ENCODE data around the gene KREMEN2. TPM values are rescaled to one million over a fixed set of nuclear protein-coding genes. Genes with fewer than 3 reads are reported as not detected.

KREMEN2 gene
- total and polyA plus RNA-seq, 2 of the 8 experiments (the other 6 are each of a cell fraction or from before 2014, with no cell fraction given) = 6.6 to 7.0 TPM

DNA sequence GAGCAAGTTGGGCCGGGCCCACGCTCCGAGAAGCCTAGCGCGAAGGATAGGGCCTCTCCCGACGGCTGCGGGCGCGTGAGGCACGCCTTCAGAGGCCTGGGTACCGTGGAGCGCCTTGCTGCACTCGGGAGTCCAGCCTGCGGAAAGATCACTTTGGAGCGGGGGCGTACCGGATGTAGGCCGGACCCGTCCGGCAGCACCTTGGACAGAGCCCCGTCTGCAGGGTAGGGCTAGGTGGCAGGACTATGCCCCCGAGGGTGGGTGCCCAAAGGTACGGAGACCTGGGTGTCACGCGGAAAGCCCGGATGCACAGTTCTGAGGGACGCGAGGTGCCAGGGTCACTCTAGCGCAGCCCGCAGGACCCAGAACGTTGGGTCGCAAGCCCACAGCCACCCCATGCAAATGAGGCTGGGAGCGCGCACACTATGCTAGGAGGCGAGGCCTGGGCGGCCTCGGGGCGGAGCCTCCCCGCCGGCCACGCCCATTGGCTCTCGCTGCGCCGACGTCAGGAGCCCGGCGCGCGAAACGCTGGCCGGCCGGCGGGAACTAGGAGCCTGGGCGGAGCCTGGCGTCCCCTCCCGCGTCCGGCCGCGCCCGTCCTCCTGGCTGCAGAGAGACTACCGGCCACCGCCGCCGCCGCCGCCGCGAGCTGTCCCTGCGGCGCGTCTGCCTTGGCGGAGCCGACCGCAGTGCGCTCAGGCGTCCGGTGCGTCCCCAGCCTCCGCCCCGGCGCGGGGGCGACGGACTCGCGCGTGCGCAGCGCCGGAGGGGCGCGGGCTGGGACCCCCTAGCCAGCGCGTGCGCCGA, 4.9 kb downstream of the KREMEN2 start, which contains the start of gene PAQR4:
PAQR4 (plus strand) TSS at position 611 of the 807 bp plus-strand sequence. CDS start 327 bp downstream, outside the sequence.
- Histone ChIP-seq H3K14ac (ENCODE audit: insufficient read length) (no peak within 1 kb of the TSS), H3K79me1 (ENCODE audit: low read depth, low read length) (peaks cover 9% of the 10 kb centered on the region), H3K23ac (ENCODE audit: insufficient read length) (no peak within 1 kb of the TSS), H3K23me2 (ENCODE audit: low read depth, low read length) (peaks cover 17% of the 10 kb centered on the region), H3K9ac (replicated peaks in 1 of 4; ENCODE audit: extremely low read depth in 1 of 4, low read depth in 3 of 4, low read length in 3 of 4) (peak within 1 kb of the TSS; percentile 61 to 94 (median 78)), H3K4me1 (replicated peaks in 1 of 4; ENCODE audit: control insufficient read depth in 3 of 4, insufficient read depth in 4 of 4, low read length in 3 of 4) (peaks cover 0 to 31% (median 15%) of the 10 kb centered on the region in 4 experiments; a peak in 6 of 7 replicates), H2BK15ac (ENCODE audit: low read length) (no peak within 1 kb of the TSS), H3K4ac (replicated peaks; ENCODE audit: insufficient read length, low read depth, low read length) (peak within 1 kb of the TSS; percentile 74), H2BK20ac (ENCODE audit: low read length) (no peak within 1 kb of the TSS), H3K18ac (ENCODE audit: extremely low read depth, low read length) (peak within 1 kb of the TSS; percentile 38), H2AK5ac (ENCODE audit: low read depth, low read length) (no peak within 1 kb of the TSS), H3K27me3 (replicated peaks in 1 of 4; ENCODE audit: control insufficient read depth in 3 of 4, extremely low read depth in 1 of 4, insufficient read depth in 3 of 4, low read length in 3 of 4) (peaks cover 15 to 32% (median 23%) of the 10 kb centered on the region in 4 experiments; a peak in 6 of 7 replicates), H4K20me1 (replicated peaks in 1 of 2; ENCODE audit: control insufficient read depth in 1 of 2, insufficient read depth in 2 of 2, low read length in 2 of 2) (peaks cover 17 to 26% of the 10 kb centered on the region in 2 experiments), H3K9me3 (ENCODE audit: insufficient read depth in 2 of 2, low read depth in 1 of 2, low read length in 1 of 2) (no peaks in the 10 kb centered on the region), H3K4me3 (ENCODE audit: extremely low read depth in 1 of 4, insufficient read depth in 2 of 4, low read depth in 3 of 4, low read length in 4 of 4) (peak within 1 kb of the TSS; percentile 74 to 94 (median 80)), H4K5ac (ENCODE audit: insufficient read length, low read depth, low read length) (peak within 1 kb of the TSS; percentile 22), H2BK12ac (ENCODE audit: low read depth, low read length) (peak within 1 kb of the TSS; percentile 55; the same call in 1 of the 2 replicates), H2AFZ (ENCODE audit: low read length) (no peak within 1 kb of the TSS), H2BK120ac (replicated peaks; ENCODE audit: low read depth, low read length) (no peak within 1 kb of the TSS), H3K56ac (replicated peaks; ENCODE audit: insufficient read length, low read depth, low read length) (peak within 1 kb of the TSS; percentile 80), H3K27ac (ENCODE audit: low read depth, low read length) (peak within 1 kb of the TSS; percentile 48; the same call in 1 of the 2 replicates), H3K79me2 (ENCODE audit: control insufficient read depth in 1 of 2, insufficient read depth in 2 of 2, low read length in 2 of 2) (peaks cover 0 to 2% of the 10 kb centered on the region in 2 experiments; a peak in 1 of 4 replicates), H3K36me3 (ENCODE audit: control insufficient read depth in 2 of 4, insufficient read depth in 4 of 4, low read length in 3 of 4) (peaks cover 10 to 18% (median 11%) of the 10 kb centered on the region in 4 experiments; a peak in 6 of 8 replicates), H2BK5ac (ENCODE audit: low read depth, low read length) (peak within 1 kb of the TSS; percentile 52; the same call in 1 of the 2 replicates), H4K91ac (replicated peaks; ENCODE audit: insufficient read length, low read length) (peak within 1 kb of the TSS; percentile 62), H3K4me2 (ENCODE audit: insufficient read depth in 1 of 2, low read depth in 2 of 2, low read length in 2 of 2) (peak within 1 kb of the TSS; percentile 81 to 100), H4K8ac (ENCODE audit: extremely low read depth, insufficient read depth, low read length) (peak within 1 kb of the TSS; percentile 87)
- whole genome bisulfite sequencing, 2 experiments (ENCODE audit: extremely low coverage in 1 of 2, insufficient coverage in 1 of 2, insufficient read length in 1 of 2, insufficient replicate concordance in 2 of 2, low coverage in 1 of 2, low lambda C conversion rate in 2 of 2, missing lambda C conversion rate in 1 of 2) = 5% methylated on average over 73 of the region's 98 CpGs; no CpG with 5 or more reads in 1 of the 2 experiments
- DNase-seq (ENCODE audit: low read depth in 1 of 2, low spot score in 2 of 2) (peak in 1 of 2 experiments; percentile 95), FAIRE-seq (no peak)
- ChIA-PET CTCF (ENCODE audit: partially characterized antibody) (interaction anchor here (1.0 to 2.6 kb wide), 12 partner anchors 9 to 63 kb away, joined by 3 to 9 read pairs (median 6); partner anchors contain the start of gene TNFRSF12A), POLR2A (ENCODE audit: partially characterized antibody) (interaction anchor here (0.8 to 25.4 kb wide), 14 partner anchors 9 to 133 kb away, joined by 3 to 455 read pairs (median 4); partner anchors contain the start of genes CLDN6, FLYWCH1, HCFC1R1 and PKMYT1)
- no peak for TF ChIP-seq FOSL1 (IDR thresholded peaks at IDR 0.05; ENCODE audit: insufficient read depth, low read depth, low read length)
- TF ChIP-seq RXRA (IDR thresholded peaks at IDR 0.05; ENCODE audit: insufficient read depth, low read depth, low read length) = no peak
- no peak for TF ChIP-seq RAD21 (IDR thresholded peaks at IDR 0.05 in 1 of 2, conservative IDR thresholded peaks at IDR 0.05 in 1 of 2; ENCODE audit: low read depth in 2 of 2, low read length in 2 of 2)
- no peak for TF ChIP-seq SIRT6 (IDR thresholded peaks at IDR 0.05; ENCODE audit: low read length)
- TF ChIP-seq KDM5A (IDR thresholded peaks at IDR 0.05; ENCODE audit: low read length) = no peak
- TF ChIP-seq SIN3A (conservative IDR thresholded peaks at IDR 0.05 in 1 of 2, IDR thresholded peaks at IDR 0.05 in 1 of 2; ENCODE audit: low read depth in 1 of 2, low read length in 2 of 2) = peak; percentile 87 to 96; a peak in 3 of 4 replicates
- peak; percentile 43 for TF ChIP-seq TAF1 (IDR thresholded peaks at IDR 0.05; ENCODE audit: low read depth, low read length)
- TF ChIP-seq, protein P1, sequence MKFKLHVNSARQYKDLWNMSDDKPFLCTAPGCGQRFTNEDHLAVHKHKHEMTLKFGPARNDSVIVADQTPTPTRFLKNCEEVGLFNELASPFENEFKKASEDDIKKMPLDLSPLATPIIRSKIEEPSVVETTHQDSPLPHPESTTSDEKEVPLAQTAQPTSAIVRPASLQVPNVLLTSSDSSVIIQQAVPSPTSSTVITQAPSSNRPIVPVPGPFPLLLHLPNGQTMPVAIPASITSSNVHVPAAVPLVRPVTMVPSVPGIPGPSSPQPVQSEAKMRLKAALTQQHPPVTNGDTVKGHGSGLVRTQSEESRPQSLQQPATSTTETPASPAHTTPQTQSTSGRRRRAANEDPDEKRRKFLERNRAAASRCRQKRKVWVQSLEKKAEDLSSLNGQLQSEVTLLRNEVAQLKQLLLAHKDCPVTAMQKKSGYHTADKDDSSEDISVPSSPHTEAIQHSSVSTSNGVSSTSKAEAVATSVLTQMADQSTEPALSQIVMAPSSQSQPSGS (IDR thresholded peaks at IDR 0.05; ENCODE audit: low read length) = peak; percentile 65; the same call in 1 of the 2 replicates
